Lower leg skin (tissue), 3 donors: ENCODE measurements around the gene TARDBP.

Source experiments
- POLR2A ChIP-seq, 2 donors: fragments of 450-650 bp; IDR thresholded peaks; one replicate each; pipeline ENCODE4 v1.6.1; 2016 to 2017; ENCODE audit warnings: antibody characterized with exemption in 2 of 2, mild to moderate bottlenecking in 1 of 2, moderate library complexity in 1 of 2
- TF ChIP-seq, protein P1 (sequence below), 3 donors: fragments of 450-650 bp; IDR thresholded peaks; one replicate each; pipeline ENCODE4 v1.5.1; 2016; ENCODE audit warnings: antibody characterized with exemption in 3 of 3, mild to moderate bottlenecking in 3 of 3, moderate library complexity in 2 of 3

DNA sequence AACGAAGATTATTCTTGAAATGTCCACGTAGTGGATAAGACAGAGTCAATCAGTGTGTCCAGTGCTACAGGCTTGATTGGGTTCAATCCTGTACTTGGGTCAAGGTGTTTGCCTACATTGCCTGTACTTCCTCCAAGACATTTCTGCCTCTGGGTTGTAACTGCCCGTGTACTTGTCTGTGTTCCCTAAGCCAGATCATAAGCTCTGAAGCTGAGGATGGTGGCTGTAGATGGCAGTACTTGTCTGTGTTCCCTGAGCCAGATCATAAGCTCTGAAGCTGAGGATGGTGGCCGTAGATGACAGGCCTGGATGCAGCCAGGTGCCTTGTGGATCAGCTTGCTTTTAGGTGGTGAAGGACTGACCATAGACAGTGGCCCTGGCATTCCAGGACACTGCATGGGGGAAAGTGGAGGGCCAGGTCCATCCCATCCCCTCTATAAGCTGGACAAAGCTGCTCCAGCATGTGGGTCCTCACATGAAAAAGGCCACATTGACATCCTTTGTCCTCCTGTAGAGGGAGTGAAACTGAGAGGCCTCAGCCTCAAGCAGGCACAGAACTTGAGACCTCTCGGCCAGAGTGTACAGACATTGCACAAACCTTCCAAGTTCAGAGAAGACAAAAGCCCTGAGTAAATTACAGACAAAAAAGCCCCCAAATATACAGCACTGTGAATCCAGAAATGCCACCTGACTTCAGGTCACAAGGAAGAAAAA, 49.4 kb downstream of the TARDBP start:
- no peak for TF ChIP-seq POLR2A (IDR thresholded peaks at IDR 0.05)
- TF ChIP-seq, protein P1, sequence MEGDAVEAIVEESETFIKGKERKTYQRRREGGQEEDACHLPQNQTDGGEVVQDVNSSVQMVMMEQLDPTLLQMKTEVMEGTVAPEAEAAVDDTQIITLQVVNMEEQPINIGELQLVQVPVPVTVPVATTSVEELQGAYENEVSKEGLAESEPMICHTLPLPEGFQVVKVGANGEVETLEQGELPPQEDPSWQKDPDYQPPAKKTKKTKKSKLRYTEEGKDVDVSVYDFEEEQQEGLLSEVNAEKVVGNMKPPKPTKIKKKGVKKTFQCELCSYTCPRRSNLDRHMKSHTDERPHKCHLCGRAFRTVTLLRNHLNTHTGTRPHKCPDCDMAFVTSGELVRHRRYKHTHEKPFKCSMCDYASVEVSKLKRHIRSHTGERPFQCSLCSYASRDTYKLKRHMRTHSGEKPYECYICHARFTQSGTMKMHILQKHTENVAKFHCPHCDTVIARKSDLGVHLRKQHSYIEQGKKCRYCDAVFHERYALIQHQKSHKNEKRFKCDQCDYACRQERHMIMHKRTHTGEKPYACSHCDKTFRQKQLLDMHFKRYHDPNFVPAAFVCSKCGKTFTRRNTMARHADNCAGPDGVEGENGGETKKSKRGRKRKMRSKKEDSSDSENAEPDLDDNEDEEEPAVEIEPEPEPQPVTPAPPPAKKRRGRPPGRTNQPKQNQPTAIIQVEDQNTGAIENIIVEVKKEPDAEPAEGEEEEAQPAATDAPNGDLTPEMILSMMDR (IDR thresholded peaks at IDR 0.05) = no peak
